Measurements from ENCODE around the gene PTPRU. TPM values are rescaled to one million over a fixed set of nuclear protein-coding genes. Genes with fewer than 3 reads are reported as not detected.

Gene PTPRU
- total and polyA plus RNA-seq, 2 of the 8 experiments (the other 6 are each of a cell fraction or from before 2014, with no cell fraction given): 33.8 to 41.8 TPM

- TF ChIP-seq CHD7 (IDR thresholded peaks at IDR 0.05; ENCODE audit: insufficient replicate concordance, low read length) (no peak), GTF2F1 (IDR thresholded peaks at IDR 0.05; ENCODE audit: borderline replicate concordance, low read depth, low read length) (no peak), SP4 (IDR thresholded peaks at IDR 0.05; ENCODE audit: low read length) (no peak), NANOG (IDR thresholded peaks at IDR 0.05; ENCODE audit: insufficient read depth, low read depth, low read length, poor library complexity, severe bottlenecking) (no peak), CEBPB (IDR thresholded peaks at IDR 0.05; ENCODE audit: low read depth, low read length) (no peak)
Observed at GRCh38 chr1:29352719-29353420, 116.5 kb downstream of the PTPRU start (continued).

Data from H1 (cell line).